H1 (cell line): ENCODE data around the gene SLC4A8. TPM values are rescaled to one million over a fixed set of nuclear protein-coding genes. Genes with fewer than 3 reads are reported as not detected.

ENCODE experiments used
- GTF2F1 ChIP-seq: IDR thresholded peaks from 2 replicates; pipeline ENCODE4 v1.6.1; 2012; ENCODE audit warnings: low read depth, low read length, improper control_type of control experiment, borderline replicate concordance
- polyA plus RNA-seq, 7 experiments: library from polyadenylated mRNA; depleted of rRNA in 3 of 7; stranded (reverse) in 5 of 7; unstranded in 2 of 7; fragments of >200 nt in 5 of 7; fragments of 200-250 nt in 2 of 7; gene quantifications; 1 replicate in 5 of 7; 2 replicates in 1 of 7; 4 replicates in 1 of 7; pipeline versions ENCODE4 v1.2.1 to v1.2.3, GENCODE V29; 2011 to 2013; ENCODE audit warnings: missing spikeins in 2 of 7, mixed read lengths in 2 of 7
- total RNA-seq: library from RNA; stranded (reverse); fragmentation: NEBNext Ultra II Directional; extraction: Animal tissue kit (Norgen Biotek cat#: 25700); gene quantifications from 2 replicates; pipeline ENCODE4 v1.2.1, GENCODE V29; 2021

SLC4A8 gene
- total and polyA plus RNA-seq, 2 of the 8 experiments (the other 6 are each of a cell fraction or from before 2014, with no cell fraction given): 11.2 to 13.4 TPM

GRCh38 chr12:51529651-51529970 lies 105.0 kb downstream of the SLC4A8 start (continued):
- TF ChIP-seq GTF2F1: no peak
